Right kidney (tissue), 1 donor: ENCODE data around the gene BMF.
A peak's percentile ranks its signal among the peaks of the same experiment; 100 is the strongest.

Experiments used
- DNase-seq: peaks from one replicate; pipeline ENCODE4 v3.0.0-alpha.2; 2016

The BMF gene

GRCh38 chr15:40050788-40051470 is 57.8 kb downstream of the BMF start:
- no peak for DNase-seq

- DNase-seq: no peak
Observed at GRCh38 chr15:40048926-40049475, 59.7 kb downstream of the BMF start.

- DNase-seq: no peak
Observed at GRCh38 chr15:40048211-40048792, 60.4 kb downstream of the BMF start.

GRCh38 chr15:40047415-40048210 is 61.1 kb downstream of the BMF start:
- DNase-seq: peak; percentile 53

GRCh38 chr15:40046721-40047414 is 61.8 kb downstream of the BMF start:
- no peak for DNase-seq

GRCh38 chr15:40045572-40046217 is 63.0 kb downstream of the BMF start:
- no peak for DNase-seq

GRCh38 chr15:40044717-40045571 is 63.7 kb downstream of the BMF start:
- peak; percentile 75 for DNase-seq

- DNase-seq: no peak
Observed at GRCh38 chr15:40043927-40044716, 64.6 kb downstream of the BMF start.

GRCh38 chr15:40042791-40043320 is 65.8 kb downstream of the BMF start:
- no peak for DNase-seq

- DNase-seq: no peak
Observed at GRCh38 chr15:40040770-40041169, 67.9 kb downstream of the BMF start.

- DNase-seq: no peak
Observed at GRCh38 chr15:40040293-40040635, 68.4 kb downstream of the BMF start.

- peak; percentile 97 for DNase-seq
Observed at GRCh38 chr15:40038638-40039543, 69.8 kb downstream of the BMF start, which contains the start of gene SRP14. Gene SRP14, minus strand, starts transcription at chr15:40039181. Its CDS starts 65 bp downstream, at chr15:40039116.

- DNase-seq: no peak
Observed at GRCh38 chr15:40038275-40038637, 70.4 kb downstream of the BMF start.
